GM18519 (cell line): ENCODE results near the gene ARHGAP10.

ENCODE experiments used
- ATAC-seq: cut with Tn5 transposase; IDR thresholded peaks from one replicate; pipeline ENCODE4 v1.9.1; 2021; ENCODE audit warnings: mild to moderate bottlenecking, moderate library complexity; ENCODE audit not compliant: unreplicated experiment, low FRiP score

Gene ARHGAP10

DNA sequence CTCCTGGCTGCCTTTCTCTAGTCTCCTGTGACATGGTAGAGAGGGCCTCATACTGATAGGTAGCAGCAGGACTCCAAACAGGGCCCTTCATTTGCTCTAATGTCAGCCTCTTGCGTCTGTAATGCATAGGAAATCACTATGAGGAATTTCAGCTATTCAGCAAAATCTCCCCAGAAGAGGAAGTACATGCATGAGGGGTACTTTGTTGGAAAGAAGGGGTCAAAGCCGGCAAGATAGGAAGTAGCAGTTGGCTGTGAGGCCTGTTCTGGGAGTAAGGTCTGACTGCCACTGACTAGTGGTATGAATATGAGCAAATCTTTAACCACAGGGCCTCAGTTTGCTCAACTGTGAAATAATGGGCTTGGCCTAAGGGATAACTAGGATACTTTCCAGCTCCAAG, 283.2 kb downstream of the ARHGAP10 start:
- no peak for ATAC-seq

DNA sequence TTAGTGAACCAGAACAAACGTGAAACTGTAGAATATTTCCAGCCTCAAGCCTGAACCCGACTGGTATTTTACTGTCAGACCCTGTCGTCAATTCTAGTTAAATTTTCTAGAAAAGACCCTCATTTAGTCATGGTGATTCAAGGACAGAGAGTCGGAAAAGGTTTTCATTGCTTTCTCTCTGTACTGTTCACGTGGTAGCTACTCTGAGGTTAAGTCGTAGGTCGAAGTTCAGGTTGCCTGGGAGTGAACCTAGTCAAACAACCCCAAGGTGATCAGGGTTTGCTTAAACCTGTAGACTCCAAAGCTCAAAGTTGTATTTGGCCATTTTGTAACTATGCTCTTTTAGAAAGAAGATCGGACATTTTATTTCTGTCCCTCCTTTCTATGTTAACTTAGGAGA, 283.6 kb downstream of the ARHGAP10 start:
- ATAC-seq, result no peak

GRCh38 chr4:148016063-148016637, 284.3 kb downstream of the ARHGAP10 start:
- ATAC-seq, result no peak

GRCh38 chr4:148017801-148018200, 285.9 kb downstream of the ARHGAP10 start:
- no peak for ATAC-seq

- no peak for ATAC-seq
Observed at GRCh38 chr4:148021686-148022085, 289.8 kb downstream of the ARHGAP10 start.

DNA sequence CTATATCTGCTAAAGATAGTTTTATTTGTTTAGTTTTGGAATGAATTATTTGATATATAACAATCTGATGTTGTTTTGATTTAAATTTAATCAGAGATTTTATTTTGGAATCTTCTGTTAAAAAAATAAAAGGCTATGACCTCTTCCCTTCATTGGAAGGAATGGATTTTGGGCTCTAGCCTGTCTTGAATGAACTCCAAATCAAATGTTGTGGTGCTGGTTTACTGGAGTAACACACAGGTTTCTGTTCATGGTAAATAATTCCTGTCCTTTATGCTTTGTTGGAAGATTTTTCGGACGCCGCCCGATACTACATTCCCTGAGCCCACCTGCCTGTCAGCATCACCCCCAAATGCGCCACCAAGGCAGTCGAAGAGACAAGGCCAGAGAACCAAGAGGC, 291.1 kb downstream of the ARHGAP10 start:
- ATAC-seq, result no peak

- no peak for ATAC-seq
Observed at GRCh38 chr4:148023512-148024181, 291.8 kb downstream of the ARHGAP10 start.

- no peak for ATAC-seq
Observed at GRCh38 chr4:148025981-148026380, 294.1 kb downstream of the ARHGAP10 start.

- no peak for ATAC-seq
Observed at GRCh38 chr4:148027201-148027600, 295.3 kb downstream of the ARHGAP10 start.

DNA sequence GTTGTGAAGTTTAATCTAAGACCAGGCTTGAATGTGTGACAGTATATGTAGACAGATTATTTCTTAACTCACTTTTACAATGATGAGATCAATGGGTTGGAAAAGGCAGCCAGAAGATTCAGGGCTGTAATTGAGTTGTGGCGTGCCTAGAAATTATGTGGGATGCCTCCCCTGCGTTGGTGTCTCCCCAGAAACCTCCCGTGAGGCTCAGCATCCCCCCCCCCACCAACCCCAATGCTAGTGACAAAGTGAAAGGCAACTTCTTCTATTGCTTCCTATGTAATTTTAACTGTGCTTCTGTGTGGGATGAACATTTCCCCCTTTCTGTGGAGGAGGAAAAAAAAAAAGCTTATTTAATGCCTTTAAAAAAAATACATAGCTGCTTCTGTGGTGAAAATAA, 297.9 kb downstream of the ARHGAP10 start:
- ATAC-seq, result no peak

GRCh38 chr4:148030193-148030873, 298.4 kb downstream of the ARHGAP10 start:
- ATAC-seq, result no peak

DNA sequence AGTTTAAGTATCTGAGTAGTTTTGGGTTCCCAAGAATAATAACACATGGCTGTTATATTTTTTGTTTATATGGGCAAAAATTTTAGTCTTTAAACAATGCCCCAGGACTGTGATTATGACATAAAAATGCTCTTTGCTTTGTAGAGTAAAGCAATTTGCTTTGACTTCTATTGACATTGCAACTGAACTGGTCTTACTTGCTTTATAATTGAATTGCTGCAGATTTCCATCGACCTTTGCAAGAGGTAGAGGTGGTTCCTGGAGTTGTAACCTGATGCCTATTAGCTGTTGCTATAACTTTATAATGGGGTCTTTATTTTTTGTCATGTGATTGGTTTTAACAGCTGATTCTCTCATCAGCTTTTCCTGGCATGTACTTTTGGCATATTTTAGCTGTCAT, 302.9 kb downstream of the ARHGAP10 start:
- no peak for ATAC-seq

- no peak for ATAC-seq
Observed at GRCh38 chr4:148041606-148042329, 309.9 kb downstream of the ARHGAP10 start.

DNA sequence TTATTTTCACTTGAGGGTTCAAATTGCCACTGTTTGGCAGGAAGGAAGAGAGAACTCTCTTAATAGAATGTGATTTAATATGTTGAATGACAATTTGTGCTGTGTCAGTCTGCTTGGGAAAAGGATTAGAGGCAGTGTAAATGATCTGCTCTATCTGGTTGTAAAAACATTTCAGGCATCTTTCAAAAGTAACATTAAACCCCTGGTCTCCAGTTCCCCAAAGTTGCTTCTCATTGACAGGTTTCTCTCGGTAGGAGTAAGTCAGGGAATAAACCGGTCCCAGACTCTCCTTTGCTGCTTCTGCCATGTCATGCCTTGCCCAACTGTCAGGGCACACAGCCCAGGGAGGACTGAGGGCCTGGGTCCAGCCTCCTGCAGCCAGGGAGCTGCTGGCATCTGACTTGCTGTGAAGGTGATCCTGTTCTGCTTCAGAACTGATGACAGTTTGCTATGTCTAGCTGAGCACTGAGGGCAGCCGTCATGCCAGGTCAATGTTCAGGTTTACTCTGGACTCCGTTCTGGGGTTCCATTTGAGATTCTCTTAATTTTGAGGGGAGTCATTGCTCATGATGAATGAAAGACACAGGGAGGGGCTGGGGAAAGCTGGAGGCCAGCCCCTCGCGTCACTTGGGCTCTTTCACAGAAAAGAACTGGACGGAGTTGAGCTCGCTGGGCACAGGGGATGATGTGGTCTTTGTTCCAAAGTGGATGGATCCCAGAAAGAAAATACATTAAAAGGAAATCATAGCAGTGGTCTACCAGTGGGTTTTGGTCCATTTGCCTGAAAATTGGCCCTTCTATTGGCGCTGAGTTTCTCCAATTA, 312.4 kb downstream of the ARHGAP10 start:
- no peak for ATAC-seq

DNA sequence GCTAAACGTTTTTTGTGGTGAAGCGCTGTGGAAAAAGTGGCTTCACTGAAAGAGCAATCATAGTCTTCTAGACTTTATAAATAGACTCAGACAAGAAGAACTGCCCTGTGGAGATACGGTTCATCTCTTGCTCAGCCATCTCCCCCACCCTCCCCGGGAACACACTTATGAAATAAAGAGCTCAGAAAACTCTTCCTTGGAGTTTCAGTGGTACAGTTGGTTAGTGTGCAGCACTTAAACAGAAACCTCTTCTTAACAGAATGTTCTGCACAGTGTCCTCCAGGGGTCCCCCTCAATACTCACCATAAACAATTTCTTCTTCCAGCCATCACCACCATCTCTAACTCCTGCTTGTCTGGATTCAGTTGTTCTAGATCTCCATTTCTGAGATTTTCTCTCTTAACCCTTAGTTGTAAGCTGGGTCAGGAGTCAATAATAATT, 313.0 kb downstream of the ARHGAP10 start:
- peak; percentile 97 for ATAC-seq

DNA sequence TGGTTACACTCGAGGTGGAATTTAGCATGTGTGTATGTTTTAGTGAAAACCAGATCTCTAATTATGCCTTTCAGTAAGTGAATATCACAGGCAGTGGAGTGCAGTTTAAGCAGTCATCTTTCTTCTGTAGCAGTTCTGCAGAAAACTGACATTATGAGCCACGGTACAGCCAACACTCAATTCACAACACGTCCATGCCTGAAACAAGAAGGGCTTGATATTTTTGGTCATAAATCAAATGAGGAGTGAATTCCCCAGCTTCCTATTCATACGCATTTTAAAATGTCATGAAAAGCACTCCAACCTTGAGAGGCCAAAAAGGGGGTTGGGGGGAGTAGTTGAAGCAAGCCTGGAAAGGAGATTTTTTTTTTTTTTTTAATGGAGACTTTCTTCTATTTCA, 316.7 kb downstream of the ARHGAP10 start:
- no peak for ATAC-seq

GRCh38 chr4:148051403-148051802, 319.5 kb downstream of the ARHGAP10 start:
- no peak for ATAC-seq

DNA sequence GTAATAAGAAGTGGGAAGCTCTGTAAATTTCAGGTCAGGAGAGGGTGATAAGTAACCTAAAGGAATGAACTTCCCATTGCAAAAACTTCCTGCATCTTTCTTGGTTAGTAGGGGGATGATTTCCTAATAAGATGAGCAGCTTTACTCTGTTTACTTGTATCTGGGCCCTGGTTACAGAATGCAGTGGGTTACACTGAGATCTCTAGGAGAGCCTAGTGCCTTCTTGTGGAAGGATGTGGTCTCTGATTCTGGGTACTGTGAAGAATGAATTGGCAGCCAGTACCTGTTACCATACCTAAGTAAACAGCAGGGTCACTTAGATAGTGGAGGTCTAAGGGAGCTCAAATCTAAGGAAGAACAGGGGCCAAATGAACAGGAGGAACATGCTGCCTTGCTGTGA, 320.6 kb downstream of the ARHGAP10 start:
- ATAC-seq, result no peak

- ATAC-seq, result no peak
Observed at GRCh38 chr4:148053298-148054003, 321.6 kb downstream of the ARHGAP10 start.

GRCh38 chr4:148054275-148054674, 322.4 kb downstream of the ARHGAP10 start:
- ATAC-seq, result no peak
